Breast epithelium (tissue), 4 donors: ENCODE results near the gene ERBIN. TPM values are rescaled to one million over a fixed set of nuclear protein-coding genes. Genes with fewer than 3 reads are reported as not detected.
"Not testable (repeated sequence)": the region's sequence is repeated elsewhere in the genome, so short reads cannot be mapped to it uniquely, and the experiment has no call there.

ENCODE experiments used
- DNase-seq, 2 donors: peaks; one replicate each; pipeline ENCODE4 v3.0.0-alpha.2; 2019; ENCODE audit warnings: low spot score in 2 of 2
- H3K27ac ChIP-seq, 2 donors: fragments of 200-600 bp; sonication (generic) in 1 of 2; one replicate each; pipeline ENCODE4 v1.5.1; 2016 to 2019; ENCODE audit warnings: mild to moderate bottlenecking in 1 of 2
- H3K27me3 ChIP-seq, 2 donors: fragments of 200-600 bp; sonication (generic) in 1 of 2; one replicate each; pipeline versions ENCODE4 v1.5.1 to v1.6.0; 2017 to 2019; ENCODE audit warnings: control low read depth in 1 of 2, mild to moderate bottlenecking in 1 of 2
- H3K36me3 ChIP-seq: fragments of 200-600 bp; one replicate; pipeline ENCODE4 v1.5.1; 2019
- H3K4me1 ChIP-seq, 2 donors: fragments of 200-600 bp; sonication (generic); one replicate each; pipeline ENCODE4 v1.5.1; 2016 to 2019; ENCODE audit warnings: control low read depth in 1 of 2
- H3K4me3 ChIP-seq, 3 donors: fragments of 200-600 bp; sonication (generic); 1 replicate in 2 of 3; 2 replicates in 1 of 3; pipeline ENCODE4 v1.5.1; 2016 to 2019; ENCODE audit warnings: mild to moderate bottlenecking in 3 of 3, moderate library complexity in 2 of 3
- H3K9me3 ChIP-seq, 2 donors: fragments of 200-600 bp; sonication (generic) in 1 of 2; one replicate each; pipeline ENCODE4 v1.5.1; 2016 to 2019; ENCODE audit warnings: control low read depth in 1 of 2
- CTCF ChIP-seq, 3 donors: fragments of 450-650 bp; IDR thresholded peaks; one replicate each; pipeline ENCODE4 v1.5.1; 2016 to 2017; ENCODE audit warnings: antibody characterized with exemption in 3 of 3, mild to moderate bottlenecking in 3 of 3, moderate library complexity in 3 of 3
- POLR2A ChIP-seq: fragments of 450-650 bp; IDR thresholded peaks from one replicate; pipeline ENCODE4 v1.6.1; 2016; ENCODE audit warnings: antibody characterized with exemption, mild to moderate bottlenecking, moderate library complexity
- POLR2AphosphoS5 ChIP-seq, 3 donors: sonication (generic); formaldehyde crosslinking; IDR thresholded peaks; one replicate each; pipeline ENCODE4 v1.6.1; 2017; ENCODE audit warnings: antibody characterized with exemption in 3 of 3
- intact Hi-C: fragments of 100-400 bp; cut with DNase I; formaldehyde crosslinking; loops from one replicate; pipeline ENCODE4 v1.15.1; 2023; ENCODE audit warnings: low total_unique reads
- total RNA-seq, 3 donors: library from RNA; depleted of rRNA; stranded (reverse); fragments of >200 nt; gene quantifications; one replicate each; pipeline ENCODE4 v1.1.0, GENCODE V29; 2016

Gene ERBIN
- total RNA-seq, 3 donors from 2014 or later = 63.5 to 131 (median 97.7) TPM

GRCh38 chr5:66021585-66021984 is 95.2 kb downstream of the ERBIN start:
- TF ChIP-seq POLR2AphosphoS5 (IDR thresholded peaks at IDR 0.05) = no peak
- TF ChIP-seq POLR2A = no peak
- no peak for TF ChIP-seq CTCF (IDR thresholded peaks at IDR 0.05)
- intact Hi-C loops = no loop called here
- Histone ChIP-seq H3K36me3 (no peaks in the 10 kb centered on the region), H3K4me3 (no peak overlapping the region), H3K27ac (no peak overlapping the region), H3K4me1 (no peaks in the 10 kb centered on the region), H3K9me3 (no peaks in the 10 kb centered on the region), H3K27me3 (no peaks in the 10 kb centered on the region)
- no peak for DNase-seq

GRCh38 chr5:66039296-66039695 is 112.9 kb downstream of the ERBIN start:
- no peaks in the 10 kb centered on the region for H3K4me1 ChIP-seq
- H3K4me3 ChIP-seq = no peak overlapping the region
- no peaks in the 10 kb centered on the region for H3K27me3 ChIP-seq
- no peak for TF ChIP-seq CTCF (IDR thresholded peaks at IDR 0.05)
- no peak for TF ChIP-seq POLR2A
- no peak for TF ChIP-seq POLR2AphosphoS5 (IDR thresholded peaks at IDR 0.05)
- intact Hi-C loops = no loop called here
- DNase-seq = no peak
- no peaks in the 10 kb centered on the region for H3K36me3 ChIP-seq
- H3K9me3 ChIP-seq = no peaks in the 10 kb centered on the region
- H3K27ac ChIP-seq = no peak overlapping the region

GRCh38 chr5:66039701-66040100 is 113.3 kb downstream of the ERBIN start:
- intact Hi-C loops = loop anchor here (5.0 kb wide), 1 partner anchor 53 kb away; no protein-coding TSS in a partner anchor
- no peaks in the 10 kb centered on the region for H3K36me3 ChIP-seq
- TF ChIP-seq CTCF (IDR thresholded peaks at IDR 0.05) (no peak), POLR2AphosphoS5 (IDR thresholded peaks at IDR 0.05) (no peak), POLR2A (no peak)

GRCh38 chr5:66041627-66042026 is 115.3 kb downstream of the ERBIN start:
- Histone ChIP-seq H3K36me3 (no peaks in the 10 kb centered on the region), H3K27ac (no peak overlapping the region), H3K4me3 (no peak overlapping the region), H3K27me3 (no peaks in the 10 kb centered on the region), H3K4me1 (no peaks in the 10 kb centered on the region), H3K9me3 (no peaks in the 10 kb centered on the region)
- no peak for TF ChIP-seq CTCF (IDR thresholded peaks at IDR 0.05)
- no peak for TF ChIP-seq POLR2AphosphoS5 (IDR thresholded peaks at IDR 0.05)
- TF ChIP-seq POLR2A = no peak
- intact Hi-C loops = loop anchor here (5.0 kb wide), 1 partner anchor 51 kb away; no protein-coding TSS in a partner anchor
- no peak for DNase-seq

More at GRCh38 chr5:66039701-66040100, 113.3 kb downstream of the ERBIN start:
- Histone ChIP-seq H3K9me3 (no peaks in the 10 kb centered on the region), H3K4me3 (no peak overlapping the region), H3K27ac (no peak overlapping the region), H3K4me1 (no peaks in the 10 kb centered on the region), H3K27me3 (no peaks in the 10 kb centered on the region)
- no peak for DNase-seq

- intact Hi-C loops = no loop called here
These were observed 130.9 kb downstream of the ERBIN start for GRCh38 chr5:66057239-66057638.

GRCh38 chr5:66061320-66061719 is 134.9 kb downstream of the ERBIN start:
- H3K36me3 ChIP-seq, intact Hi-C loops, DNase-seq, H3K27ac ChIP-seq, H3K4me1 ChIP-seq, H3K27me3 ChIP-seq, H3K9me3 ChIP-seq, H3K4me3 ChIP-seq: not testable (repeated sequence)

More at GRCh38 chr5:66057239-66057638, 130.9 kb downstream of the ERBIN start:
- Histone ChIP-seq H3K9me3 (peaks cover 0 to 5% of the 10 kb centered on the region in 2 donors), H3K4me1 (no peaks in the 10 kb centered on the region), H3K27ac (no peak overlapping the region), H3K27me3 (no peaks in the 10 kb centered on the region), H3K4me3 (no peak overlapping the region), H3K36me3 (no peaks in the 10 kb centered on the region)
- no peak for TF ChIP-seq POLR2AphosphoS5 (IDR thresholded peaks at IDR 0.05)
- TF ChIP-seq POLR2A = no peak
- no peak for TF ChIP-seq CTCF (IDR thresholded peaks at IDR 0.05)
- DNase-seq = no peak

GRCh38 chr5:66063061-66063460 is 136.7 kb downstream of the ERBIN start:
- H3K9me3 ChIP-seq, H3K27ac ChIP-seq, intact Hi-C loops, H3K27me3 ChIP-seq, H3K36me3 ChIP-seq, DNase-seq, H3K4me3 ChIP-seq, H3K4me1 ChIP-seq: not testable (repeated sequence)
